ENCODE results near the gene CLSTN2.

CLSTN2 gene

DNA sequence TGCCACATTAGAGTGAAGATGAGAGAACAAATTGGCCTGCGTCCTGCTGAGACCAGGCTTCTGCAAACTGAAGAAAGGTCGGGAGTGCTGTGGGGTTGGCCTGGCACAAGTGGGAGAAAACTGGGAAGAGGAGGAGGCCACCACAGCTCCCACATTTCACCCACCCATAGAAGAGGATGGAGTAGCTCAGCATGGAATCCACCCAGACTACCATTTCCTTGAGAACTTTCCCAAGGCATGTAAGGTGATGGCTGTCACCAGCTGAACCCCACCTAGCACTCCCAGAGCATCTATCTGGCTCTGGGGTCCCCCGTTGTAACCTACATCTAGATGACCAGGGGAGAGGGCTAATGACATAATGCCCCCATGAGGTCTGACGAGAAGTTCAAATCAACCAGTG is 622.5 kb downstream of the CLSTN2 start:
- no peak for DNase-seq
- no peak overlapping the region for H3K4me2 ChIP-seq (ENCODE audit: low read depth, low read length)
- H3K9me2 ChIP-seq (replicated peaks; ENCODE audit: insufficient read depth, low read length) = no peaks in the 10 kb centered on the region
- no peak overlapping the region for H3K4me3 ChIP-seq (ENCODE audit: low read length)
- no peaks in the 10 kb centered on the region for H3F3A ChIP-seq (ENCODE audit: insufficient read depth, low read length)
- H2AFZ ChIP-seq (ENCODE audit: low read length) = no peak overlapping the region
- H3K27ac ChIP-seq (ENCODE audit: low read length) = no peak overlapping the region
- no peaks in the 10 kb centered on the region for H3K36me3 ChIP-seq (replicated peaks; ENCODE audit: insufficient read depth, low read length)
- no peak overlapping the region for H3K9ac ChIP-seq (ENCODE audit: low read length)
- H3K9me3 ChIP-seq (replicated peaks; ENCODE audit: insufficient read depth, low read length) = no peaks in the 10 kb centered on the region
- no peaks in the 10 kb centered on the region for H3K4me1 ChIP-seq (ENCODE audit: low read length)
- no peak for TF ChIP-seq EZH2phosphoT487 (IDR thresholded peaks at IDR 0.05; ENCODE audit: low read length)
- TF ChIP-seq EZH2 (optimal IDR thresholded peaks at IDR 0.05; ENCODE audit: low read depth, low read length) = no peak
- TF ChIP-seq, protein P1, sequence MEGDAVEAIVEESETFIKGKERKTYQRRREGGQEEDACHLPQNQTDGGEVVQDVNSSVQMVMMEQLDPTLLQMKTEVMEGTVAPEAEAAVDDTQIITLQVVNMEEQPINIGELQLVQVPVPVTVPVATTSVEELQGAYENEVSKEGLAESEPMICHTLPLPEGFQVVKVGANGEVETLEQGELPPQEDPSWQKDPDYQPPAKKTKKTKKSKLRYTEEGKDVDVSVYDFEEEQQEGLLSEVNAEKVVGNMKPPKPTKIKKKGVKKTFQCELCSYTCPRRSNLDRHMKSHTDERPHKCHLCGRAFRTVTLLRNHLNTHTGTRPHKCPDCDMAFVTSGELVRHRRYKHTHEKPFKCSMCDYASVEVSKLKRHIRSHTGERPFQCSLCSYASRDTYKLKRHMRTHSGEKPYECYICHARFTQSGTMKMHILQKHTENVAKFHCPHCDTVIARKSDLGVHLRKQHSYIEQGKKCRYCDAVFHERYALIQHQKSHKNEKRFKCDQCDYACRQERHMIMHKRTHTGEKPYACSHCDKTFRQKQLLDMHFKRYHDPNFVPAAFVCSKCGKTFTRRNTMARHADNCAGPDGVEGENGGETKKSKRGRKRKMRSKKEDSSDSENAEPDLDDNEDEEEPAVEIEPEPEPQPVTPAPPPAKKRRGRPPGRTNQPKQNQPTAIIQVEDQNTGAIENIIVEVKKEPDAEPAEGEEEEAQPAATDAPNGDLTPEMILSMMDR (IDR thresholded peaks at IDR 0.05; ENCODE audit: low read length) = no peak
- no peaks in the 10 kb centered on the region for H3K27me3 ChIP-seq (replicated peaks; ENCODE audit: insufficient read depth, low read length)
- no peaks in the 10 kb centered on the region for H3K79me2 ChIP-seq (ENCODE audit: low read length)
- H4K20me1 ChIP-seq (ENCODE audit: insufficient read depth, low read length) = no peaks in the 10 kb centered on the region

DNA sequence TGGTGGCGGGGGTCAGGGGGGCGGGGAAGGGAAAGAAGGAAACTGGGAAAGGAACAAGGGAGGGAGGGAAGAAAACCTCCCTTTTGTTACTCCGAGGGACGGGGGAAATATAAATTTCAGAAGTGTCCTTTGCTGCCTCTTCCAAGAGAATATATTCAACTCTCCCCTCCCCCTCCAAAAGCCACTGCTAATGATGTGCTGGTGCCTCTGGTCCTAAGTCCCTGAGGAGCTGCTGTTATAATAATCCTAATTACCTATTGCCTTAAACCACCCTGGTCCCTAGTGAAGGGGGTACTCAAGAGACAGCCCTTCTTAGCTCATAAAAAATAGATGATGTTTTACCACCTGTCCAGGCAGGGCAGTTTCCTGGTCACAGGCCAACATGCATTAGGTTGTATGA is 624.6 kb downstream of the CLSTN2 start:
- Histone ChIP-seq H3K9me2 (replicated peaks; ENCODE audit: insufficient read depth, low read length) (no peaks in the 10 kb centered on the region), H3K4me2 (ENCODE audit: low read depth, low read length) (no peak overlapping the region), H3K4me3 (ENCODE audit: low read length) (no peak overlapping the region), H3K79me2 (ENCODE audit: low read length) (no peaks in the 10 kb centered on the region), H3F3A (ENCODE audit: insufficient read depth, low read length) (no peaks in the 10 kb centered on the region), H4K20me1 (ENCODE audit: insufficient read depth, low read length) (no peaks in the 10 kb centered on the region), H3K36me3 (replicated peaks; ENCODE audit: insufficient read depth, low read length) (no peaks in the 10 kb centered on the region), H3K27ac (ENCODE audit: low read length) (no peak overlapping the region), H3K4me1 (ENCODE audit: low read length) (no peaks in the 10 kb centered on the region), H3K9me3 (replicated peaks; ENCODE audit: insufficient read depth, low read length) (no peaks in the 10 kb centered on the region), H2AFZ (ENCODE audit: low read length) (no peak overlapping the region), H3K27me3 (replicated peaks; ENCODE audit: insufficient read depth, low read length) (no peaks in the 10 kb centered on the region), H3K9ac (ENCODE audit: low read length) (no peak overlapping the region)
- TF ChIP-seq, protein P1 (IDR thresholded peaks at IDR 0.05; ENCODE audit: low read length) = no peak
- TF ChIP-seq EZH2 (optimal IDR thresholded peaks at IDR 0.05; ENCODE audit: low read depth, low read length) (no peak), EZH2phosphoT487 (IDR thresholded peaks at IDR 0.05; ENCODE audit: low read length) (no peak)
- no peak for DNase-seq

DNA sequence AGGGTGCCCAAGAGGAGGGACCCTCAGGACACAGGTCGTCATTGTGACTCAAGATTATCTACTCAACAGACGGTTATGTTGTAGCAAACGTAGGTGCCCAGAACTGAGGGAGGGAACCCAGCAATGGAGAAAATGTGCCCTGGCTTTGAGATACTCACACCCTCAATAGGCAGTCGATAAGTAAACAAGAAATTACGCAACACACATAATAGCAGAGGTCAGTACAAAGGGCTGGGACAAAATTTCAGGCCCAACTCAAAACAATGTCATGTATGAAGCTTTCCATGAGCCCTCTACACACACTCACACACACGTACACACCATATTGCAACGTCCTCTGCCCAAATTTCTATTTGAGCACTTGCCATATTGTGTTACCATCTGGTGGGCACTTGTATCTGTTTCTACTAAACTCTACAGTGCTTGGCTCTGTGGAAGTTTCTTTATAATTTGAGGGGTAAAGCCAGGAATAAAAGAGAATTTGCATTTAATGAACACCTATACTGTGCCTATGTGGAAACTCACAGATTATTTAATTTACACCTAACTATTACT is 628.3 kb downstream of the CLSTN2 start:
- no peaks in the 10 kb centered on the region for H3K27me3 ChIP-seq (replicated peaks; ENCODE audit: insufficient read depth, low read length)
- no peak for DNase-seq
- no peaks in the 10 kb centered on the region for H3F3A ChIP-seq (ENCODE audit: insufficient read depth, low read length)
- H3K4me2 ChIP-seq (ENCODE audit: low read depth, low read length) = no peak overlapping the region
- H3K9me3 ChIP-seq (replicated peaks; ENCODE audit: insufficient read depth, low read length) = no peaks in the 10 kb centered on the region
- no peaks in the 10 kb centered on the region for H3K4me1 ChIP-seq (ENCODE audit: low read length)
- H4K20me1 ChIP-seq (ENCODE audit: insufficient read depth, low read length) = no peaks in the 10 kb centered on the region
- no peaks in the 10 kb centered on the region for H3K36me3 ChIP-seq (replicated peaks; ENCODE audit: insufficient read depth, low read length)
- no peak overlapping the region for H3K27ac ChIP-seq (ENCODE audit: low read length)
- H3K9me2 ChIP-seq (replicated peaks; ENCODE audit: insufficient read depth, low read length) = no peaks in the 10 kb centered on the region
- H3K79me2 ChIP-seq (ENCODE audit: low read length) = no peaks in the 10 kb centered on the region
- H2AFZ ChIP-seq (ENCODE audit: low read length) = no peak overlapping the region
- TF ChIP-seq EZH2phosphoT487 (IDR thresholded peaks at IDR 0.05; ENCODE audit: low read length) (no peak), EZH2 (optimal IDR thresholded peaks at IDR 0.05; ENCODE audit: low read depth, low read length) (no peak)
- TF ChIP-seq, protein P1 (IDR thresholded peaks at IDR 0.05; ENCODE audit: low read length) = no peak
- H3K4me3 ChIP-seq (ENCODE audit: low read length) = no peak overlapping the region
- H3K9ac ChIP-seq (ENCODE audit: low read length) = no peak overlapping the region

All from MM.1S (cell line).